ENCODE measurements around the gene WBP4.
A peak's percentile ranks its signal among the peaks of the same experiment; 100 is the strongest.
"Not testable (repeated sequence)": the region's sequence is repeated elsewhere in the genome, so short reads cannot be mapped to it uniquely, and the experiment has no call there.

WBP4 gene

GRCh38 chr13:41061075-41061913, at the start of gene WBP4:
Gene WBP4 (plus strand): TSS chr13:41061509. CDS start chr13:41061674, 165 bp downstream.
- DNase-seq (ENCODE audit: low spot score), result peak; percentile 84

GRCh38 chr13:41012536-41012935, 48.8 kb upstream of the WBP4 start:
- no peak for DNase-seq (ENCODE audit: low spot score)

GRCh38 chr13:41013835-41014234, 47.5 kb upstream of the WBP4 start:
- DNase-seq (ENCODE audit: low spot score), result no peak

GRCh38 chr13:41015920-41016319, 45.4 kb upstream of the WBP4 start:
- no peak for DNase-seq (ENCODE audit: low spot score)

- no peak for DNase-seq (ENCODE audit: low spot score)
These were observed 44.1 kb upstream of the WBP4 start for GRCh38 chr13:41017159-41017558.

GRCh38 chr13:41017817-41018601, 43.3 kb upstream of the WBP4 start:
- DNase-seq (ENCODE audit: low spot score), result no peak

GRCh38 chr13:41018602-41018948, 42.7 kb upstream of the WBP4 start:
- no peak for DNase-seq (ENCODE audit: low spot score)

- DNase-seq (ENCODE audit: low spot score), result peak; percentile 26
These were observed 42.3 kb upstream of the WBP4 start, which contains the start of gene ELF1 for GRCh38 chr13:41019011-41019487. Gene ELF1 (minus strand): TSS chr13:41019316. CDS start chr13:40982054, 37,262 bp downstream.

GRCh38 chr13:41019578-41020347, 41.5 kb upstream of the WBP4 start:
- DNase-seq (ENCODE audit: low spot score), result no peak

- no peak for DNase-seq (ENCODE audit: low spot score)
These were observed 35.8 kb upstream of the WBP4 start for GRCh38 chr13:41025518-41025917.

- no peak for DNase-seq (ENCODE audit: low spot score)
These were observed 34.5 kb upstream of the WBP4 start for GRCh38 chr13:41026788-41027187.

- DNase-seq (ENCODE audit: low spot score), result peak; percentile 49
These were observed 33.3 kb upstream of the WBP4 start for GRCh38 chr13:41028051-41028450.

- no peak for DNase-seq (ENCODE audit: low spot score)
These were observed 31.7 kb upstream of the WBP4 start for GRCh38 chr13:41029629-41030028.

GRCh38 chr13:41032691-41033376, 28.5 kb upstream of the WBP4 start:
- DNase-seq (ENCODE audit: low spot score), result no peak

GRCh38 chr13:41034382-41034781, 26.9 kb upstream of the WBP4 start:
- no peak for DNase-seq (ENCODE audit: low spot score)

- peak; percentile 81 for DNase-seq (ENCODE audit: low spot score)
These were observed 26.4 kb upstream of the WBP4 start for GRCh38 chr13:41034881-41035280.

- not testable (repeated sequence) for DNase-seq (ENCODE audit: low spot score)
These were observed 24.8 kb upstream of the WBP4 start for GRCh38 chr13:41036557-41036956.

- no peak for DNase-seq (ENCODE audit: low spot score)
These were observed 21.6 kb upstream of the WBP4 start for GRCh38 chr13:41039746-41040145.

- no peak for DNase-seq (ENCODE audit: low spot score)
These were observed 20.6 kb upstream of the WBP4 start for GRCh38 chr13:41040584-41041334.

- not testable (repeated sequence) for DNase-seq (ENCODE audit: low spot score)
These were observed 18.9 kb upstream of the WBP4 start for GRCh38 chr13:41042419-41042818.

GRCh38 chr13:41048640-41049039, 12.7 kb upstream of the WBP4 start:
- no peak for DNase-seq (ENCODE audit: low spot score)

All from kidney capillary endothelial cell (primary cell).